ENCODE results near the gene PYY.

- TF ChIP-seq POLR2A (IDR thresholded peaks at IDR 0.05) (no peak), POLR2AphosphoS5 (IDR thresholded peaks at IDR 0.05; ENCODE audit: insufficient read depth in 1 of 2, low read depth in 1 of 2) (no peak)
Measured at GRCh38 chr17:43931062-43931571, 22.6 kb downstream of the PYY start.
